Measurements from ENCODE around the gene CPNE9.

Gene CPNE9

GRCh38 chr3:9701006-9701405 lies 2.6 kb upstream of the CPNE9 start:
- Histone ChIP-seq H3K36me3 (ENCODE audit: insufficient read depth) (no peaks in the 10 kb centered on the region), H3K4me2 (no peak overlapping the region)

GRCh38 chr3:9701711-9702110 lies 1.9 kb upstream of the CPNE9 start:
- H3K4me3 ChIP-seq (IDR thresholded peaks at IDR 0.05; ENCODE audit: insufficient read depth, low read depth, low read length), result no peak overlapping the region
- H3K79me2 ChIP-seq (ENCODE audit: insufficient read depth, low read depth), result no peaks in the 10 kb centered on the region
- H3K27ac ChIP-seq, result no peak overlapping the region
- H3K9ac ChIP-seq, result no peak overlapping the region
- no peaks in the 10 kb centered on the region for H4K20me1 ChIP-seq (ENCODE audit: insufficient read depth)
- no peak overlapping the region for H3K4me2 ChIP-seq
- no peak for TF ChIP-seq CTCF (conservative IDR thresholded peaks at IDR 0.05; ENCODE audit: low read depth, low read length)
- H3K27me3 ChIP-seq (ENCODE audit: insufficient read depth, low read depth), result no peaks in the 10 kb centered on the region
- no peak overlapping the region for H2AFZ ChIP-seq (ENCODE audit: low read depth)
- no peaks in the 10 kb centered on the region for H3K36me3 ChIP-seq (ENCODE audit: insufficient read depth)
- no peaks in the 10 kb centered on the region for H3K4me1 ChIP-seq (ENCODE audit: low read depth, poor library complexity, severe bottlenecking)

More at GRCh38 chr3:9701006-9701405, 2.6 kb upstream of the CPNE9 start:
- Histone ChIP-seq H4K20me1 (ENCODE audit: insufficient read depth) (no peaks in the 10 kb centered on the region), H3K4me1 (ENCODE audit: low read depth, poor library complexity, severe bottlenecking) (no peaks in the 10 kb centered on the region), H3K4me3 (IDR thresholded peaks at IDR 0.05; ENCODE audit: insufficient read depth, low read depth, low read length) (no peak overlapping the region), H3K79me2 (ENCODE audit: insufficient read depth, low read depth) (no peaks in the 10 kb centered on the region), H3K27me3 (ENCODE audit: insufficient read depth, low read depth) (no peaks in the 10 kb centered on the region), H2AFZ (ENCODE audit: low read depth) (no peak overlapping the region), H3K9ac (no peak overlapping the region), H3K27ac (no peak overlapping the region)
- no peak for TF ChIP-seq CTCF (conservative IDR thresholded peaks at IDR 0.05; ENCODE audit: low read depth, low read length)

- Histone ChIP-seq H3K36me3 (ENCODE audit: insufficient read depth) (no peaks in the 10 kb centered on the region), H4K20me1 (ENCODE audit: insufficient read depth) (no peaks in the 10 kb centered on the region), H3K27me3 (ENCODE audit: insufficient read depth, low read depth) (no peaks in the 10 kb centered on the region), H3K9ac (no peak overlapping the region), H3K79me2 (ENCODE audit: insufficient read depth, low read depth) (no peaks in the 10 kb centered on the region), H3K27ac (no peak overlapping the region), H2AFZ (ENCODE audit: low read depth) (no peak overlapping the region), H3K4me3 (IDR thresholded peaks at IDR 0.05; ENCODE audit: insufficient read depth, low read depth, low read length) (no peak overlapping the region), H3K4me2 (no peak overlapping the region), H3K4me1 (ENCODE audit: low read depth, poor library complexity, severe bottlenecking) (no peaks in the 10 kb centered on the region)
- TF ChIP-seq CTCF (conservative IDR thresholded peaks at IDR 0.05; ENCODE audit: low read depth, low read length), result no peak
These were observed 393 bp upstream of the CPNE9 start for GRCh38 chr3:9703240-9703639.

GRCh38 chr3:9704347-9705322 lies 1.0 kb downstream of the CPNE9 start:
- H3K36me3 ChIP-seq (ENCODE audit: insufficient read depth), result no peaks in the 10 kb centered on the region
- H4K20me1 ChIP-seq (ENCODE audit: insufficient read depth), result no peaks in the 10 kb centered on the region
- H2AFZ ChIP-seq (ENCODE audit: low read depth), result no peak overlapping the region
- TF ChIP-seq CTCF (conservative IDR thresholded peaks at IDR 0.05; ENCODE audit: low read depth, low read length), result no peak
- H3K4me2 ChIP-seq, result no peak overlapping the region
- H3K27me3 ChIP-seq (ENCODE audit: insufficient read depth, low read depth), result no peaks in the 10 kb centered on the region
- no peak overlapping the region for H3K9ac ChIP-seq
- no peak overlapping the region for H3K4me3 ChIP-seq (IDR thresholded peaks at IDR 0.05; ENCODE audit: insufficient read depth, low read depth, low read length)
- no peaks in the 10 kb centered on the region for H3K4me1 ChIP-seq (ENCODE audit: low read depth, poor library complexity, severe bottlenecking)
- no peak overlapping the region for H3K27ac ChIP-seq
- H3K79me2 ChIP-seq (ENCODE audit: insufficient read depth, low read depth), result no peaks in the 10 kb centered on the region
